ENCODE data around the gene CNTN4. TPM values are rescaled to one million over a fixed set of nuclear protein-coding genes. Genes with fewer than 3 reads are reported as not detected.

CNTN4 gene
- total and polyA plus RNA-seq, 4 donors, result 1.2 to 3.8 (median 2.6) TPM

DNA sequence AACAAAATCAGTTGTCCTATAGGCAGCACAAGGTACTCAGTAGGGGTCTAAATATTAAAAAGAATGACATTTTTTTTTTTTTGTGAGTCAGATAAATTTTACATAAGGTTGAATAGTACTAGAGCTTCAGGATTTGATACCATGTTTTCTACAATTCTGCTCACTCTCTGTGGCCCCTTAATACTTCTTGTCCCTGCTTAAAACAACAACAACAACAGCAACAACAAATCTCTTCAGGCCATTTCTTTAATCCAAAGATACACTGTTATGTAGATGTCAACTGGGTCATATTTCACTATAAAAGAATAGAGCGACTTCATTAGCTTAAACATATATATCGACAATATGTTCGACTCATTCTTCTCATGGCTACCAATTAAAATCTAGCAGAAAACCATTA, 1008.5 kb downstream of the CNTN4 start:
- no peak for DNase-seq (ENCODE audit: low spot score)
- Histone ChIP-seq H3K27ac (ENCODE audit: low read depth in 1 of 2, low read length in 2 of 2) (no peak overlapping the region), H3K4me1 (ENCODE audit: control insufficient read depth in 4 of 4, insufficient read depth in 4 of 4, low read length in 3 of 4) (no peaks in the 10 kb centered on the region), H3K4me3 (ENCODE audit: low read depth in 1 of 3, low read length in 3 of 3) (no peak overlapping the region), H3K9ac (ENCODE audit: low read depth in 1 of 2, low read length in 2 of 2) (no peak overlapping the region), H3K9me3 (ENCODE audit: control insufficient read depth in 4 of 4, low read length in 3 of 4) (no peaks in the 10 kb centered on the region), H3K36me3 (ENCODE audit: control insufficient read depth in 4 of 4, insufficient read depth in 3 of 4, low read depth in 1 of 4, low read length in 3 of 4) (no peaks in the 10 kb centered on the region), H3K27me3 (ENCODE audit: control insufficient read depth in 4 of 4, insufficient read depth in 4 of 4, low read length in 3 of 4) (peaks cover 0 to 4% (median 0%) of the 10 kb centered on the region in 4 donors)
- TF ChIP-seq HNF4G (IDR thresholded peaks at IDR 0.05) (no peak), JUND (IDR thresholded peaks at IDR 0.05) (no peak), YY1 (IDR thresholded peaks at IDR 0.05) (no peak), SP1 (IDR thresholded peaks at IDR 0.05) (no peak), HNF4A (conservative IDR thresholded peaks at IDR 0.05) (no peak), EGR1 (IDR thresholded peaks at IDR 0.05; ENCODE audit: low read depth in 2 of 2) (no peak), RAD21 (IDR thresholded peaks at IDR 0.05) (no peak), MAX (IDR thresholded peaks at IDR 0.05) (no peak), FOXA2 (IDR thresholded peaks at IDR 0.05) (no peak), CTCF (IDR thresholded peaks at IDR 0.05; ENCODE audit: low read depth, low read length, missing input control) (no peak), REST (IDR thresholded peaks at IDR 0.05) (no peak), GABPA (IDR thresholded peaks at IDR 0.05 in 1 of 2, conservative IDR thresholded peaks at IDR 0.05 in 1 of 2) (no peak), RXRA (IDR thresholded peaks at IDR 0.05) (no peak)
- 96% methylated on average over 3 of the region's 3 CpGs for WGBS

Small RNA genes lying within 50 kb of the gene (small RNA-seq; reads per million reads assigned to genes)
- gene RF00416 (not detected), gene RN7SKP144 (not detected)

Data from liver (tissue), 10 donors.